Measurements from ENCODE around the gene ASF1B. TPM values are rescaled to one million over a fixed set of nuclear protein-coding genes. Genes with fewer than 3 reads are reported as not detected.

The ASF1B gene
- total RNA-seq, 2 experiments from 2014 or later, result 93.5 to 94.8 TPM

GRCh38 chr19:14142262-14143190, 6.1 kb upstream of the ASF1B start:
- POLR2A ChIA-PET, result no interaction called here
- Mint-ChIP-seq H3K36me3 (ENCODE audit: low read depth) (peaks cover 4% of the 10 kb centered on the region), H3K27me3 (no peaks in the 10 kb centered on the region), H3K27ac (no peak overlapping the region), H3K4me1 (peaks cover 26% of the 10 kb centered on the region), H3K4me3 (no peak overlapping the region), H3K9me3 (no peaks in the 10 kb centered on the region)
- no peak for DNase-seq
- CTCF ChIA-PET, result interaction anchor here (1.0 kb wide), 1 partner anchor 83 kb away, joined by 3 read pairs; no protein-coding TSS in a partner anchor

- H3K4me3 Mint-ChIP-seq, result no peak overlapping the region
- DNase-seq, result no peak
- POLR2A ChIA-PET, result interaction anchor here (0.6 to 1.6 kb wide), 2 partner anchors 9 to 26 kb away, joined by 3 to 5 read pairs; no protein-coding TSS in a partner anchor
Measured at GRCh38 chr19:14141041-14141440, 4.7 kb upstream of the ASF1B start.

GRCh38 chr19:14139944-14140343, 3.6 kb upstream of the ASF1B start:
- Mint-ChIP-seq H3K27me3 (no peaks in the 10 kb centered on the region), H3K27ac (peak overlapping the region; percentile 41), H3K36me3 (ENCODE audit: low read depth) (peaks cover 15% of the 10 kb centered on the region), H3K9me3 (no peaks in the 10 kb centered on the region), H3K4me3 (no peak overlapping the region), H3K4me1 (peaks cover 30% of the 10 kb centered on the region)
- DNase-seq, result no peak
- ChIA-PET POLR2A (interaction anchor here (0.8 to 1.6 kb wide), 2 partner anchors 10 to 16 kb away, joined by 3 to 5 read pairs; no protein-coding TSS in a partner anchor), CTCF (interaction anchor here (1.1 to 1.8 kb wide), 3 partner anchors 8 to 209 kb away, joined by 3 to 4 read pairs (median 3); no protein-coding TSS in a partner anchor)

More at GRCh38 chr19:14141041-14141440, 4.7 kb upstream of the ASF1B start:
- Mint-ChIP-seq H3K27ac (no peak overlapping the region), H3K9me3 (no peaks in the 10 kb centered on the region), H3K27me3 (no peaks in the 10 kb centered on the region), H3K36me3 (ENCODE audit: low read depth) (peaks cover 6% of the 10 kb centered on the region), H3K4me1 (peaks cover 30% of the 10 kb centered on the region)
- CTCF ChIA-PET, result interaction anchor here (0.7 to 1.5 kb wide), 2 partner anchors 27 to 77 kb away, joined by 3 to 6 read pairs; no protein-coding TSS in a partner anchor

GRCh38 chr19:14138576-14139265, 2.3 kb upstream of the ASF1B start:
- CTCF ChIA-PET, result interaction anchor here (0.5 to 1.8 kb wide), 4 partner anchors 9 to 225 kb away, joined by 3 to 4 read pairs (median 3); no protein-coding TSS in a partner anchor

GRCh38 chr19:14135985-14136508, 342 bp downstream of the ASF1B start:
- ChIA-PET CTCF (interaction anchor here (0.6 to 3.2 kb wide), 90 partner anchors 8 to 858 kb away, joined by 3 to 31 read pairs (median 5); partner anchors contain the start of genes ADGRE5, DCAF15, DDX39A and IL27RA), POLR2A (interaction anchor here (0.8 to 4.5 kb wide), 56 partner anchors 9 to 388 kb away, joined by 3 to 60 read pairs (median 5); partner anchors contain the start of genes ADGRE5, DNAJB1, GIPC1 and IL27RA)
- H3K36me3 Mint-ChIP-seq (ENCODE audit: low read depth), result peaks cover 35% of the 10 kb centered on the region
- peaks cover 40% of the 10 kb centered on the region for H3K4me1 Mint-ChIP-seq
- peak overlapping the region; percentile 81 for H3K4me3 Mint-ChIP-seq
- peak overlapping the region; percentile 91 for H3K27ac Mint-ChIP-seq
- DNase-seq, result no peak
- H3K27me3 Mint-ChIP-seq, result no peaks in the 10 kb centered on the region
- no peaks in the 10 kb centered on the region for H3K9me3 Mint-ChIP-seq

More at GRCh38 chr19:14138576-14139265, 2.3 kb upstream of the ASF1B start:
- H3K27me3 Mint-ChIP-seq, result no peaks in the 10 kb centered on the region
- H3K4me3 Mint-ChIP-seq, result peak overlapping the region; percentile 61
- no peak for DNase-seq
- no peaks in the 10 kb centered on the region for H3K9me3 Mint-ChIP-seq
- peaks cover 38% of the 10 kb centered on the region for H3K4me1 Mint-ChIP-seq
- POLR2A ChIA-PET, result interaction anchor here (0.8 to 1.0 kb wide), 3 partner anchors 21 to 243 kb away, joined by 3 to 4 read pairs (median 3); partner anchors contain the start of gene PRKACA
- H3K36me3 Mint-ChIP-seq (ENCODE audit: low read depth), result peaks cover 23% of the 10 kb centered on the region
- peak overlapping the region; percentile 23 for H3K27ac Mint-ChIP-seq

- H3K9me3 Mint-ChIP-seq, result no peaks in the 10 kb centered on the region
- peaks cover 35% of the 10 kb centered on the region for H3K36me3 Mint-ChIP-seq (ENCODE audit: low read depth)
- H3K27ac Mint-ChIP-seq, result peak overlapping the region; percentile 75
- H3K4me3 Mint-ChIP-seq, result peak overlapping the region; percentile 81
- H3K27me3 Mint-ChIP-seq, result no peaks in the 10 kb centered on the region
- ChIA-PET POLR2A (interaction anchor here (0.6 to 4.5 kb wide), 17 partner anchors 8 to 371 kb away, joined by 3 to 60 read pairs (median 15); partner anchors contain the start of genes IL27RA, MISP3 and PRKACA), CTCF (interaction anchor here (1.4 to 3.2 kb wide), 6 partner anchors 20 to 345 kb away, joined by 4 to 27 read pairs (median 14); partner anchors contain the start of gene MISP3)
- H3K4me1 Mint-ChIP-seq, result peaks cover 38% of the 10 kb centered on the region
- DNase-seq, result no peak
Measured at GRCh38 chr19:14135355-14135754, 1.0 kb downstream of the ASF1B start.

GRCh38 chr19:14127929-14128509, 8.4 kb downstream of the ASF1B start:
- POLR2A ChIA-PET, result interaction anchor here (4.8 kb wide), 1 partner anchor 8 kb away, joined by 27 read pairs; the partner anchor contains the start of gene ASF1B
- peaks cover 50% of the 10 kb centered on the region for H3K36me3 Mint-ChIP-seq (ENCODE audit: low read depth)
- no peaks in the 10 kb centered on the region for H3K9me3 Mint-ChIP-seq
- no peaks in the 10 kb centered on the region for H3K27me3 Mint-ChIP-seq
- H3K4me1 Mint-ChIP-seq, result peaks cover 8% of the 10 kb centered on the region
- CTCF ChIA-PET, result interaction anchor here (1.0 kb wide), 1 partner anchor 9 kb away, joined by 4 read pairs; the partner anchor contains the start of gene ASF1B
- no peak overlapping the region for H3K4me3 Mint-ChIP-seq
- DNase-seq, result no peak
- no peak overlapping the region for H3K27ac Mint-ChIP-seq

GRCh38 chr19:14127176-14127575, 9.2 kb downstream of the ASF1B start:
- CTCF ChIA-PET, result interaction anchor here (4.9 kb wide), 1 partner anchor 10 kb away, joined by 25 read pairs; the partner anchor contains the start of gene ASF1B
- peaks cover 9% of the 10 kb centered on the region for H3K4me1 Mint-ChIP-seq
- no peak overlapping the region for H3K4me3 Mint-ChIP-seq
- no peaks in the 10 kb centered on the region for H3K9me3 Mint-ChIP-seq
- DNase-seq, result no peak
- no peak overlapping the region for H3K27ac Mint-ChIP-seq
- POLR2A ChIA-PET, result interaction anchor here (4.8 kb wide), 1 partner anchor 9 kb away, joined by 27 read pairs; the partner anchor contains the start of gene ASF1B
- H3K36me3 Mint-ChIP-seq (ENCODE audit: low read depth), result peaks cover 52% of the 10 kb centered on the region
- H3K27me3 Mint-ChIP-seq, result no peaks in the 10 kb centered on the region

GRCh38 chr19:14122924-14123323, 13.5 kb downstream of the ASF1B start:
- H3K27ac Mint-ChIP-seq, result no peak overlapping the region
- CTCF ChIA-PET, result interaction anchor here (4.9 kb wide), 1 partner anchor 14 kb away, joined by 25 read pairs; the partner anchor contains the start of gene ASF1B

GRCh38 chr19:14120497-14120780, 15.9 kb downstream of the ASF1B start:
- ChIA-PET POLR2A (interaction anchor here (8.0 kb wide), 1 partner anchor 15 kb away, joined by 57 read pairs; the partner anchor contains the start of gene ASF1B), CTCF (no interaction called here)
- Mint-ChIP-seq H3K27me3 (no peaks in the 10 kb centered on the region), H3K36me3 (ENCODE audit: low read depth) (peaks cover 32% of the 10 kb centered on the region), H3K27ac (no peak overlapping the region), H3K4me3 (no peak overlapping the region), H3K9me3 (no peaks in the 10 kb centered on the region), H3K4me1 (peaks cover 28% of the 10 kb centered on the region)
- DNase-seq, result no peak

More at GRCh38 chr19:14122924-14123323, 13.5 kb downstream of the ASF1B start:
- POLR2A ChIA-PET, result interaction anchor here (1.7 to 2.8 kb wide), 2 partner anchors 10 to 13 kb away, joined by 6 to 15 read pairs; partner anchors contain the start of gene ASF1B
- Mint-ChIP-seq H3K9me3 (no peaks in the 10 kb centered on the region), H3K27me3 (no peaks in the 10 kb centered on the region), H3K36me3 (ENCODE audit: low read depth) (peaks cover 46% of the 10 kb centered on the region), H3K4me3 (no peak overlapping the region), H3K4me1 (peaks cover 14% of the 10 kb centered on the region)
- no peak for DNase-seq

GRCh38 chr19:14119644-14120496, 16.5 kb downstream of the ASF1B start:
- CTCF ChIA-PET, result interaction anchor here (3.1 kb wide), 1 partner anchor 17 kb away, joined by 10 read pairs; the partner anchor contains the start of gene ASF1B
- peaks cover 34% of the 10 kb centered on the region for H3K4me1 Mint-ChIP-seq
- no peak overlapping the region for H3K27ac Mint-ChIP-seq
- H3K36me3 Mint-ChIP-seq (ENCODE audit: low read depth), result peaks cover 26% of the 10 kb centered on the region
- DNase-seq, result no peak
- POLR2A ChIA-PET, result interaction anchor here (8.0 kb wide), 1 partner anchor 15 kb away, joined by 57 read pairs; the partner anchor contains the start of gene ASF1B
- H3K4me3 Mint-ChIP-seq, result no peak overlapping the region
- no peaks in the 10 kb centered on the region for H3K27me3 Mint-ChIP-seq
- H3K9me3 Mint-ChIP-seq, result no peaks in the 10 kb centered on the region

Data from activated CD4-positive, alpha-beta memory T cell treated with anti-CD3 and anti-CD28 coated beads, Interleukin-2, amount 10 ng/mL, durations not matched to agents 7 days and 5 days (primary cell).